HG03196 (cell line): ENCODE data around the gene SERPINB3.
"Not testable (repeated sequence)": the region's sequence is repeated elsewhere in the genome, so short reads cannot be mapped to it uniquely, and the experiment has no call there.

Source experiments
- ATAC-seq: cut with Tn5 transposase; IDR thresholded peaks from one replicate; pipeline ENCODE4 v1.9.1; 2021; ENCODE audit not compliant: unreplicated experiment

The SERPINB3 gene

DNA sequence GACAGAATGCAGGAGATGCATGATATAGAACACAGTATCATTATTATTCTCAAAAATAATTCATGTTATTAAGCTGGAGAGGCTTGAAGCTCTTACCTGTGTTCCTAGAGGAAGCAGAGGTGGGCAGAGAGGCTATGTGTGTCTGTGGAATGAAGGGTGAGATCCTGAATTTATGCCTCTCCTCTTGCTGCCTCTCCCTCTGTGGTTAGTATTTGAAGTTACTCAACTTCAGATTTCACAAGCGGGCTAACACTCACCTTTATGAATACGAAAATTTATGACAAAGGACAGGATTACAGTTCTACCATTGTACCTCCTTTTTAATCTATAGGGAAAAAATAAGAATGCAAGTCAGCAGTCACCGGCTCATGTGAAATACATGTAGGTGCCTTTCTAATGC lies at the start of gene SERPINB3:
TSS of gene SERPINB3 (minus strand) at position 144 of the 400 bp plus-strand sequence. CDS start 677 bp downstream, outside the sequence.
- ATAC-seq, result not testable (repeated sequence)

DNA sequence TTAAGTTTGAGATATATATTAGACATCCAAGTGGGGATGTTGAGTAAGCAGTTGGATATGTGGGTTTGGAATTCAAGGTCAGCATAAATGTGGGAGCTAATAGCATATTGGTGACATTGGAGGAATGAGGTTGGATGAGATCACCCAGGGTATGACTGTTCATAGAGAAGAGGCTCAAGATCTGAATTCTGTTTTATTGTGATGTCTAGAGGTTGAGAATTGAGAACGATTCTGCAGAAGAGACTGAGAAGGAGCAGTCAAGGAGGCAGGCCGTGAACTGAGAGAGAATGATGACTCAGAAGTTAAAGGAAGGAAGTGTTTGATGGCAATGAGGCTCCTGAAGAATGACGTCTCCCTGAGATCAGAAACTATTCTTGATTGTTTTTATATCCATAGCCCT lies 47.0 kb upstream of the SERPINB3 start:
- no peak for ATAC-seq

DNA sequence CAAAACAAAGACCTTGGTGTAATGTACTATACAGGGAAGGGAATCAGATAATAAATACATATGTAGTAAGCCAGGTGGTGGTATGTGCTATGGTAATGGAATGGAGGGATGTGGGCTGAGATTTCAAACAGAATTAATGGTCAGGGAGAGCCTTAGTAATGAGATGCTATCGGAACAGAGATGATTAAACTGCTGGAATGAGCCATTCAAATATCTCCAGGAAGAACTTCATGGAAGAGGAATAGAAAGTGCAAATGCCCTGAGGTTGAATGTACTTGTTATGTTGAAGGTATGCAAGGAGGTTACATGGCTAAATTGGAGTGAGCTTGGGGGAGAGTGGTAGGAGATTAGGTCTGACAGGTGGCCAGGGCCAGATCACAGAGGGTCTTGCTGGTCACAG lies 46.1 kb upstream of the SERPINB3 start:
- no peak for ATAC-seq

DNA sequence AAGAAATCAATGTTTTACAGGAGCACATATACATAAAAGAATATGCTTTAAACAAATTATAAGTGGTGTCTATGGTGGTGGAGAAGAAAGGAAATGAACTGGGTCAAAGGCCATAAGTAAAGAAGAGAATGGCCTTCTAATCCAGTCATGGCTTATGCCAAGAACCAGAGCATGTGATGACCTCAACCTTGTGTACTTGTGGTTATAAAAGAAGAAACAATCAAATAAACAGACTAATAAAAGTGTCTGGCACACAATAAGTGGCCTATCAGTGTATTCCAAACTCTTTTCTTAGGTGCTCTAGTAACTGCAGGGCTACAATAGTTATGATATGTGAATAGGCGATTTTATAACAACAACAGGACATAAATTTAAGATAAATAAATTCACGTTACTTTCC lies 43.7 kb upstream of the SERPINB3 start:
- no peak for ATAC-seq

DNA sequence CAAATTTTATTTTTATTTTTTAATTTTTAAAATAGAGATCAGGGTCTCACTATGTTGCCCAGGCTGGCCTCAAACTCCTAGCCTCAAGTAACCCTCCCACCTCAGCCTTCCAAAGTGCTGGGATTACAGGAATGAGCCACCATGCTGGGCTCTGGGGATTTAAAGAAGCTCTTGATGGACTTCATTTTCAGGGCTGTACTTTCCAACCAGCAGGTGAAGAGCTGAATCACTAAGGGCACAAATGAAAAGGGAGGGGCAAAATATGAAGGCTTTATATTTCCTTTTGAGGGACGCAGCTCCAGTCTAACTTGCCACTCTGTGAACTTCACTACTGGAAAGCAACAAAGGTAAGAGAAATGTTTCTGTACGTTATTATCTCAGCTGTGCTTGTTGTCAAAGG lies 41.0 kb upstream of the SERPINB3 start, which contains the start of gene SERPINB11:
TSS of gene SERPINB11 (plus strand) at position 301 of the 400 bp plus-strand sequence. CDS start 7,234 bp downstream, outside the sequence.
- no peak for ATAC-seq

DNA sequence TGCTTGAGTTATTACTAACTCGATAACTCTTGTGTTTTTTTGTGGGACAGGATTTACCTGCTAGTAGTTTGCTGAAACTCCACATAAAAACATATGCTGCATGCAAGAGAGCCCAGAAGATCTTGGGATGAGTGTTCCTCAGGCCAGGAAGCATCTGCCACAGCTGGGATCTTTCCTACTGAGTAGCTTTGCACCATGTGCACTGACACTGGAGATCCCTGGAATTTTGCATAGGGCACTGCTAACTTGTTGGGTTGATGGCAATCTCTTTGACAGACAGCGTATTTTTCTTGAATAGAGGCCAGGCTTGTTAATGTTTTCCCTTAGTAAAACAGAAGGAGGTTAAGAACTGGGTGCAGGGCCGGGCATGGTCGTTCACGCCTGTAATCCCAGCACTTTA lies 40.3 kb upstream of the SERPINB3 start:
- ATAC-seq, result no peak

DNA sequence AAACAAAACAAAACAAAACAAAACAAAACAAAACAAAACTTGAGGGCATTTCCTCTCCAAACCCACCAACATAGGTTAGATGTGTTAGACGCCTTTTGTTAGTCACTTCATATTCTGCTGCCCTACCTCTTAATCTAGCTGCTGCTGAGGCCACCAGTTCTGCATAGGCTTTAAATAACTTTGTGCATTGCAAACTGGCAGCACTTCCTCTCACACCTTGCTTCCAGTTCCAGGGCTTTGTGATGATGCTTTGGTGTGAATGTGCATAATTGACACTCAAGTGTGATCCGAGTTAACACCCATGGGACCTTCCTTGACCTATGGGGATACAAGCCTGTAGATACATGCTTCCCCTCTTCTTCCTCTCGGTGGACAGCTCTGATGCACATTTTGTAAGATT lies 38.8 kb upstream of the SERPINB3 start:
- ATAC-seq, result no peak

DNA sequence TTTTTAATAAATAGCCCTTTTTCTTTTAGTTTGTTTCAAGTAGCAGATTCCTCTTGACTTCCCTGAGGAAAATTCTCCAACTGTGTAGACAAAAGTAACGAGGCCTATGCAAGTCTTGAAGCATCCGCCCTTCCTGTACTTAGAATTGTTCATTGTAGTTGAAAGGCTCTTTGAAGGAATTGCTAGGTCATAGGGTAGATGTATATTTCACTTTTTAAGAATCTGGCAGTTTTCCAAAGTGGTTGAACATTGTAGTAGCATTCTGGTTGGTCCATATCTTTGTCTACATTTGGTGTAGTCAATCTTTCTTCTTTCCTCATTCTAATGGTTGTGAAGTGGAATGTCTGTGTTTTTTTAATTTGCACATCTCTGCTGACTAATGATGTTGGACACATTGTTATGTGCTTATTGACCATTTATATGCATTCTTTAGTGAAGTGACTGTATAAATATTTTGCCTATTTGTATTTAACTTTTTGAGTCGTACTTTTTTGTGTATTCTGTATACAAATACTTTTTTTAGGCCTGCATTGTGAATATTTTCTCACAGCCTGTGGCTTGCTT lies 35.5 kb upstream of the SERPINB3 start:
- ATAC-seq, result no peak

DNA sequence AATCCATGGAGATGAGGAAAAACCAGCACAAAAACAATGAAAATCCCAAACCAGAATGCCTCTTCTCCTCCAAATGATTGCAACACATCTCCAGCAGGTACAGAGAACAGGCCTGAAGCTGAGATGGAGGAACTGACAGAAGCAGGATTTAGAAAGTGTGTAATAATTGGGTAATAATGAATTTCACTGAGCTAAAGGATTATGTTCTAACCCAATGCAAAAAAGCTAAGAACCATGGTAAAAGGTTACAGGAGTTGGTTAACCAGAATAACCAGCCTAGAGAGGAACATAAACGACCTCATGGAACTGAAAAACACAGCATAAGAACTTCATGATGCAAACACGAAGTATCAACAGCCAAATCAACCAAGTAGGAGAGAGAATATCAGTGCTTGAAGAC lies 27.4 kb upstream of the SERPINB3 start:
- ATAC-seq, result no peak

DNA sequence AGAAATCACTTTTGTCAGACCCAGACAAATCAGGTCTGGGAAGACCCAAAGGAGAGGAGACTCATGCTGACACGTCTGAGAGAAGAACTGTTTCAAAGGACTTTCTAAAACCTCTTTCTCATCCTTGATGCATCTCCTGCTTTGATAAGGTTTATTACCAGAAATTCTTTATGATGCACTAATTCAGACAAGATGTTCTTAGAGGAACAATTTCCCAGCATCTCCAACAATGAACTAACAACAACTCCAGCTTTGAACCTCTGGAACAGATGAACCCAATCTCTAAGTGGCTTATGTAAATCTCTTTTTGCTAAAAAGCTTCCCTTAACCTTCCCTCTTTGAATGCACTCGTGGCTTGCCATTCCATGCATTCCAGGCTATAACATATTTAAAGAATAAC lies 25.2 kb upstream of the SERPINB3 start:
- ATAC-seq, result no peak

DNA sequence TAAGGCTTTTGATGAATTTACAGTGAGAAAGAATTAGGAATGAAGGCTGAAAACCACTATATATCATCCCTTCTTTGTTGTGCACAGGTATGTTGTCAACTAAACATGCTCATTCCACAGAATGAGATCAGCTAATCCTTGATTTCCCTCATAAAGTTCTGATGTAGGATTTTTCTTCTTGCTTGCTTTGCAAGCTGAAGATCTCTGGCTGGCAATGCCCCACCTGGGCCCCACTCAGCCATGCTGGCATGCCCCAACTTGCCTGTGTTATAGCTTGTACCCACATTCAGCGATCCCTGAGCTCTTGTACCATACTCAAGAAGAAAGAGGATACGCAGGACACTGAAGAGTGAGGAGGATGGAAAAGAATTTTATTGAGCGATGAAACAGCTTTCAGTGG lies 23.0 kb upstream of the SERPINB3 start:
- no peak for ATAC-seq

DNA sequence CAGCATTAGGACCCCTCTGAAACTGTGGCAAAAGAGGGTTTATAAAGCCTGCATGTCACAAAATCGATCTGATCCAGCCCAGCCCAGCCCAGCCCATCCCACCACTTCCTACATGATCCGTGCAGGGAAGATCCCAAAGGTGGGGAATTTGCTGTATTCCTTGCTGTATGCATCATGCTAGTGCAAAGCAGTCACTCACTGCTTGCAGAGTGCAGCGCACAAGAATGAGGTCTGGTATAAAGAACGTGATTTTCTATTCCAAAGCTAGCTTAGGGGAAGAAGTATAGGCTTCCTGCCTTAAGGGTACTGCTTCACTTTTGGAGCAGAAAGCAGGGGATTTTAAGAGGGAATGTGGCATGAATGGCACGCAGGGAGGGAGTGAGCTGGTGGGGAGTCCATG lies 22.2 kb upstream of the SERPINB3 start:
- no peak for ATAC-seq

DNA sequence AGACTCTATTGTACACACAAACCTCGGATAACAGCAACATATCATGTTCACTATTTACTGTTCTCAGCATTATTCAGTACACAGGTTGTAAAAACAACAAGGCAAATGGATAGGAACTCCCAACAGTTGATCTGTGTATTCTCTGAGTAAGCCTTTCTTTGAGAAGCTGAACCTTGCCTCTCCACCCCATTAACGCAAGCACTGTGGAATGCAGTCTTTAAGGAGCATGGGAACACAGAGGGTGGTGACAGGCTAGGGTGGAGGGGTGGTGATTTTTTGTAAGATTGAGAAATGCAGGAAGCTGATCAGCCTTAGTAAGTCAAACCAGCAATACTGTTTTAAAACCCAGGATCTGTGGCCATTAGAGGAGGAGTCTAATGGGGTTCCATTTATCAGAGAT lies 21.5 kb upstream of the SERPINB3 start:
- ATAC-seq, result no peak

DNA sequence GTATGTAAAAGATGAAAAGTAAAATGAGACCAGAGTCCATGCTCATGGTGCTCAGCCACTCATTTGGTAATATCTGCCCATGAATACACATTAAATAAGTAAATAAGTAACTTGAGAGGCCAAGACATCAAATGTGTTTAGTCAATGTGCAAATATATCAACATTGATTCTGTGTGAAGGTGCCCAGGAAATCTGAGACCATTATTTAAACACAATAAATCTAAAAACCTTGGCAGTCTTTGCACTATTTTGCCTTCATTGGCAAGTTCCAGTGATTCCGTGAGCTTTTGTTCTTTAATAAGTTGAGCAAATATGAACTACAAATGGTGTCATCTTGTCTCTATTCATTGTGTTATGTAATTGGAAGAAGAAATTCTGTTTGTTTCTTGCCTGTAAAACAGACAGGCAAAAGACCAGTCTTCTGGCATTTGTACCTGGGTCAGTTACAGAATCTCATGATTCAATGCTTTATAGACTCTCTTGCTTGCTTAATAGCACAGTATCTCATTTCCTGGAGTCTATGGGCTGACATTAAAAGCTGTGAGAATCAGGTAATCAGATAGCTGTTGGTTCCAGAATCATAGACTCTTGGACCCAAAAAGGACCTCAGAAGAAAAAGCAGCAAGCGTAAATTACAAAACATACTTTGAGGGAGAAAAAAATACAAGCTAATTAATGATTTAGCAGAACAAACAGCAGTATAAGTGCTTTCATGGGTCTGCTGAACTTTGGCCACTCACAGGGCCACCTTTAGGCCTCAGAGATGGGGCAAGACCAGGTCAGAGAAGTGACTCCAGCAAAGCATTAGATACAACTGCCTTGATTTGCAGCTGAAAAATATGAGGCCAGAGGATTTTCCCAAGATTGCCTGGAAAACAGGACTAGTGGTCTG lies 20.0 kb upstream of the SERPINB3 start:
- ATAC-seq, result no peak

DNA sequence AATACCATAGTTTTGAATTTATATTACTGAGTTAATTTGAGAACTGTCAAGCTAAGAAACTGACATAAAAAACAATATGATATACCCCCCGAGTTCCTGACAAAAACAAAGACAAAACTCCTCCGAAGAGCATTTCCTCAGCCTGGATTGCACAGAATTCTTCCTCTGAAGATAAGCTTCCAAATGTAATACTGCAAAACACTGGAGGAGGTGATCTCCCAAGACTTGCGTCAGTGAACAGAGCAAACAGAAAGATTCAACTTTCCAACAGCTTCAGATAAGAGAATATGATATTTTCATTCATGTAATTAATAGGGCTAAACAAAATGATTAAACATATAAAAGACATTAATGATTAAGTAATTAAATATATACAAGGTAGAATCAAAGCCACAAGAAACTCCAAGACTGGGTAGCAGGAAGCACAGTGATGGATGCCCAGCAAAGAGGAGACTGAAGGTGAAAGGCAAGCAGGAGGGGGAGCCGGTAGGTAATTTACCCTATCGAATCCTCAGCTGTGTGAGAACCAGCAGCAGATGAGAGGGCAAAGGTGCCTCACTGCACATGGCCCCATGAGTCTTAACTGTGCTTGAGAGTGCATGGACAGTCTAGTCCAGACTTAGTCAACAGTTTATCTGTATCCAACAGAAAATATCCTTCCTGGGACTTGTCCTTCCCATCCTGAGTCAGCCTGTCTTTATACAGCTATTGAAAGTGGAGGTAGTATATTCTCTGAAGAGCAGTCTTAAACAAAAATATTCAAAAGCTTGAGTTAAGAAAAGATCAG lies 18.3 kb upstream of the SERPINB3 start:
- ATAC-seq, result no peak

DNA sequence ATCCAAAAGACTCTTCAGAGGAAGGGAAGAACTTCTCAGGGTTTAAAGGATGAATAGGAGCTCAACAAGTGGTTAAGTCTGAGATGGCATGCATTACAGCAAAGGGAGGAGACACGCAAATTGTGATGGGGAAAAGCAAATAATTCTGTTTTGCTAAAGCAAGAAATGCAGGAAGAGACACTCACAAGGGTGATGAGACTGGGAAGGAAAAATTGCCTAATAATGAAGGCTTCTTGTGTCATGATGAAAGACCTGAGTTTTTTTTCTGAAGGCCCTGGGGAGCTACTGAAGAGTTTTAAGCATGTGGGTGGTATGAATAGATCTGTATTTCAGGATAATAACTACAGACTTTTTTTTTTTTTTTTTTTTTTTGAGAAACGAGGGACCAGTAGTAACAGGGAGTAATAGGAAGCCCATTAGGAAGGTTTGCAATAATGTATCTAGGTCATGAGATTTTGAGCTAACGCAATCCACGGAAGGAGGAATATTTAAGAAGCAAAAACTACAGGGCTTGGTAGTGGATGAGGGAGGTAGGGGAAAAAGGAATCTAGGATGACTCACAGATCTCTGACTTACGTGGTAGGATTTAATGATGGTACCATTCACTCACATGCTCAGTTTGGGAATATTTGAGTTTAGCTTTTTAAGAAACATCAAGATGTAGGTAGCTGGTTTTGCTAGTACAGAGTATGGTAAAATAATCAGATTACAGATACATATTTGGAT lies 16.0 kb upstream of the SERPINB3 start:
- no peak for ATAC-seq

DNA sequence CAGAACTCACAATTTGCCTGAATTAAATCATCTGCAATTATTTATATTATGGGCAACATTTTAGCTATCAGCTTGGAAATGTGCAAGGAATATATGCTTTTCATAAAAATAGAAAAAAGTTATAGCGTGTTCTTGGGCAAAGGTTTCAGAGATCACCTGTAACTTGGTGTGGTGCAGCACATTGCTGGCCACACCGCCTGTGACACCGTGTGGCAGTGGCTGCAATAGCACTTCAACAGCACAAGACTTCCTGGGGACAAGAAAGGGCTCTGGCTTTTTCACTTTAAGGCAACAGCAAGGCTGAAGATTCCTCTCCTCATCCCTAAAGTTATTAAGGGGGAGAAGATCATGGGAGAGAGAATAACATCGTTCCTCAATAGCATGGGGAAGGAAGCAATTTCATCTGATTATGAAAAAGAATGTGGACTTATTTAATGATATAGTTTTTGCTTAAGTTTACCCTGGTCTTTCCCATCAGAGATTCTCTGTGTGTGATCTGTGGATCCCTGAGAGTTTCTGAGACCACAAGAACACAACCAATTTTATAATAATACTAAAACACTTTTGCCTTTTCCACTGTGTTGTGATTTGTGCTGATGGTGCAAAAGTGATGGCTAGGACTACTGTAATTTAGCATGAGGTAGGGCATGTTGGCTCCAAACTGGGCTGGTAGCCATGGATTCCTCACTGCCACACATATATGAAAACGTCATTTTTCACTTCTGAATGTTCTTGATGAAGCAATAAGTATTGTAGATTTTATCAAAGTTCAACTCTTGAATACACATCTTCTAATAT lies 15.0 kb upstream of the SERPINB3 start:
- ATAC-seq, result no peak

DNA sequence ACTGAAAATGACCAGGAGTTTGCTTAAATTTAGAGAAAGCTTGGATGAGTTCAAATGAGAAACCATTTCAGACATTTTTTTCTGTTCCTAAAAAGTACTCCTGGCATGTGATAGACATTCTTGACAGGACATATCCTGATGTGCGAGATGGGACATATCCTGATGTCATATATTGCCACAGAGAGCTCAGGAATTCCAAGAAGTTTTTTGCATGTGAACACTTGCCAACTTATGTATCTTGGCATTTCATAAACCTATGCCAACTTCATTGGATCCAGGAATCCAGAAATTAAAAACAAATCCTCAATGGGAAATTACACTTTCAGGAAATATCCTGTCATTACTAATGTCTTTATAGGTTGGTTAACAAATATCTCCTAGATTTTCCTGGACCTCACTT lies 2.9 kb upstream of the SERPINB3 start:
- ATAC-seq, result no peak

DNA sequence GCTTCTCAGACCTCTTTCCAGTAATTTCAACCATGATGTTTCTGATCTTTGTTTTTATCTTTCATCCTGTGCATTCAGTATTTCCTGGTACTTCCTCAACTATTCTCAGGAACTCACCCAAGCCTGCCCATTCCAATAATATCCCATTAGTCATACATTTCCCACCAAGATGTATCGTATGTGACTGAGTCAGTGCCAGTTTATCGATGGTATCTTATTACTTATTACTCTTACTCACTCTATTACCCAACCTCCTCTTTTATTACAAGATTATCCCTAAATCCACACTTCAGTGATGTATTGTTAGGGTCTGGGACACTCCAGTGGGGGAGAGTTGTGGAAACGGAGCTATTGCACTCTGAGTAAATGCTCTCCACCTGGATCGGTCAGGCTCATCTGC lies 2.8 kb downstream of the SERPINB3 start:
- not testable (repeated sequence) for ATAC-seq

DNA sequence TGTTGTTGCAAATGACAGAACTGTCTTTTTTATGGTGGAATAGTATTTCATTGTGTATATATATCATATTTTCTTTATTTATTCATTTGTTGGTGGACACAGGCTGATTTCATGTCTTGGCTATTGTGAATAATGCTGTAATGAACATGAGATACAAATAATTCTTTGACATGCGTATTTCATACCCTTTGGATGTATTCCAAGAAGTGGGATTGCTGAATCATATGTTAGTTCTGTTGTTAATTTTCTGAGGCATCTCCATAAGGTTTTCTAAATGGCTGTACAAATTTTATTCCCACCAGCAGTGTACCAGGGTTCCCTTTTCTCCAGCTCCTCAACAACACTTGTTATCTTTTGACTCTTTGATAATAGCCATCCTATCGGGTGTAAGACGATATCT lies 11.4 kb downstream of the SERPINB3 start:
- not testable (repeated sequence) for ATAC-seq
